IMR-90 (cell line): ENCODE data around the gene EOLA2.

Experiments used
- FOS ChIP-seq: fragments of 150-350 bp; IDR thresholded peaks from 2 replicates; pipeline ENCODE4 v1.6.1; 2016; ENCODE audit warnings: low read depth, low read length
- MAZ ChIP-seq: IDR thresholded peaks from 2 replicates; pipeline ENCODE4 v1.6.1; 2012; ENCODE audit warnings: low read depth, mild to moderate bottlenecking, low read length, improper control_type of control experiment, moderate library complexity, borderline replicate concordance
- MXI1 ChIP-seq: IDR thresholded peaks from 2 replicates; pipeline ENCODE4 v1.6.1; 2012; ENCODE audit warnings: low read depth, mild to moderate bottlenecking, low read length, moderate library complexity, borderline replicate concordance
- POLR2A ChIP-seq: IDR thresholded peaks from 2 replicates; pipeline ENCODE4 v1.6.1; 2012; ENCODE audit warnings: mild to moderate bottlenecking, low read depth, low read length
- RAD21 ChIP-seq: IDR thresholded peaks from 2 replicates; pipeline ENCODE4 v1.6.1; 2012; ENCODE audit warnings: low read length, improper control_type of control experiment
- RCOR1 ChIP-seq: IDR thresholded peaks from 2 replicates; pipeline ENCODE4 v1.6.1; 2012; ENCODE audit warnings: mild to moderate bottlenecking, low read length, improper control_type of control experiment; ENCODE audit not compliant: insufficient replicate concordance
- SMC3 ChIP-seq: fragments of 150-350 bp; IDR thresholded peaks from 2 replicates; pipeline ENCODE4 v1.6.1; 2016; ENCODE audit warnings: low read depth, mild to moderate bottlenecking, antibody characterized with exemption, low read length, moderate library complexity
- TF ChIP-seq, protein P1 (sequence below): conservative IDR thresholded peaks from 2 replicates; pipeline ENCODE4 v1.5.1; 2012; ENCODE audit warnings: mild to moderate bottlenecking, low read depth, low read length, improper control_type of control experiment

DNA sequence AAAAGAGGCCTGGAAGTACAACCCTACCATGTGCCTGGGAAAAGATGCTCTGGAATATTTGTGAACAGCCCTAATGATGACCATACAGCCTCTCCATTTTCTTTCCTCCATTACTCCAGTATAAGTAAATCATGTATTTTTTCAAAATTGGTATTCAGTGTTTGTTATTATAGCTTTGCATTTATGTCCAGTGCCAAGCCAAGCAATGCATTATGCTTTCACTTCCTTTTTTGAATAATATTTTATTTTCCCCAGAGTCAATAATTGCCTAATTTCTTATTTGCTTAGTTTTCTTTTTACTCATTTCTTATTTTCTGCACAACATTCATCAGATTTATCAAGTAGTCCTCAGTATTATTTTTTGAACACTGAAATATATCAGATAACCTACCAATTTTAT lies 49.3 kb upstream of the EOLA2 start:
- no peak for TF ChIP-seq FOS
- TF ChIP-seq, protein P1, sequence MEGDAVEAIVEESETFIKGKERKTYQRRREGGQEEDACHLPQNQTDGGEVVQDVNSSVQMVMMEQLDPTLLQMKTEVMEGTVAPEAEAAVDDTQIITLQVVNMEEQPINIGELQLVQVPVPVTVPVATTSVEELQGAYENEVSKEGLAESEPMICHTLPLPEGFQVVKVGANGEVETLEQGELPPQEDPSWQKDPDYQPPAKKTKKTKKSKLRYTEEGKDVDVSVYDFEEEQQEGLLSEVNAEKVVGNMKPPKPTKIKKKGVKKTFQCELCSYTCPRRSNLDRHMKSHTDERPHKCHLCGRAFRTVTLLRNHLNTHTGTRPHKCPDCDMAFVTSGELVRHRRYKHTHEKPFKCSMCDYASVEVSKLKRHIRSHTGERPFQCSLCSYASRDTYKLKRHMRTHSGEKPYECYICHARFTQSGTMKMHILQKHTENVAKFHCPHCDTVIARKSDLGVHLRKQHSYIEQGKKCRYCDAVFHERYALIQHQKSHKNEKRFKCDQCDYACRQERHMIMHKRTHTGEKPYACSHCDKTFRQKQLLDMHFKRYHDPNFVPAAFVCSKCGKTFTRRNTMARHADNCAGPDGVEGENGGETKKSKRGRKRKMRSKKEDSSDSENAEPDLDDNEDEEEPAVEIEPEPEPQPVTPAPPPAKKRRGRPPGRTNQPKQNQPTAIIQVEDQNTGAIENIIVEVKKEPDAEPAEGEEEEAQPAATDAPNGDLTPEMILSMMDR = no peak
- no peak for TF ChIP-seq POLR2A
- TF ChIP-seq RAD21 = no peak
- no peak for TF ChIP-seq RCOR1
- TF ChIP-seq MXI1 = no peak
- no peak for TF ChIP-seq SMC3
- TF ChIP-seq MAZ = no peak
